Measurements from ENCODE around the gene ALDH1L1. TPM values are rescaled to one million over a fixed set of nuclear protein-coding genes. Genes with fewer than 3 reads are reported as not detected.

The ALDH1L1 gene
- total and polyA plus RNA-seq, 2 of the 13 experiments (the other 11 are each of a cell fraction or from before 2014, with no cell fraction given) = 11.2 to 28.7 TPM

DNA sequence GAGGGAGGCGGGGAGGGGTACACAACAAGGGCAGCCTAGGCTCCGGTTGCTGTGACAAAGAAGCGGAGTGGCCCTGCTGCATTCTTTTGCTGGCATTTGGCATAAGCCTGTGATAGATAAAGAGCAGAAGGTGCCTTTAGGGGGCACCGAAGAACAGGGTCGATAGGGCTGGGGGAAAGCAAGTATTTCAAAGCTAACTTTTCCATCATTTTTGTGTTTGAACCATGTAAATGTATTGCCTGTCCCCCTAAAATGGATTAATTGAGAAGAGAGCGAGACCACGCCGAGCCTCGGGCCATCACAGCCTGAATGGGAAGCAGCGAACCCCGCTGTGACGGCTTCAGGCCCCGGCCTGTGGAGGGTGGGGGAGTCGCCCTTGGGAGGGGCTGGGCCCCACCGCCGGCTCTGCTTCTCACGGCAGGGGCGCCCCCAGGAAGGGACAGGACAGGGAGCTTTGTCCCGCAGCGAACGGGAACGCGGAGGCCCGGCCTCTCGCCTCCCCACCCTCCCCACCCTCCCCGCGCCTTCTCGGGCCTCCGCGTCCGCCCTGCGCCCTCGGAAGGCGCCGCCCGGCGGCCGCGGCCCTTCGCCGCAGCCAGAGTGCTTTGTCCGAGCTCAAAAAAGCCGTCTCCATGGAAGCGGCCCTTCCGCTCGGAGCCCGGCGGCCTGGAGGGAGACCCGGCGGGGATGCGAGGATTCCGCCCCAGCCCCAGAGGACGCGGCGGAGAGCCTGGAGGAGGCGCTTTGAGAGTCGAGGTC, 32.4 kb upstream of the ALDH1L1 start (continued):
- TF ChIP-seq ZNF546 (CRISPR knock-in tag; conservative IDR thresholded peaks at IDR 0.05) (no peak), SAP130 (CRISPR knock-in tag; IDR thresholded peaks at IDR 0.05; ENCODE audit: low read depth) (peak; percentile 39; the same call in 1 of the 2 replicates), TAF1 (CRISPR knock-in tag; IDR thresholded peaks at IDR 0.05) (no peak), ZNF30 (CRISPR knock-in tag; IDR thresholded peaks at IDR 0.05) (no peak), SP5 (CRISPR knock-in tag; IDR thresholded peaks at IDR 0.05; ENCODE audit: borderline replicate concordance, low read depth) (no peak), SP2 (CRISPR knock-in tag; IDR thresholded peaks at IDR 0.05) (no peak), KLF9 (CRISPR knock-in tag; IDR thresholded peaks at IDR 0.05; ENCODE audit: low read depth) (no peak), MTERF4 (CRISPR knock-in tag; IDR thresholded peaks at IDR 0.05) (peak; percentile 70; the same call in 1 of the 2 replicates), ZFP1 (CRISPR knock-in tag; IDR thresholded peaks at IDR 0.05) (no peak), SRSF9 (IDR thresholded peaks at IDR 0.05; ENCODE audit: borderline replicate concordance, insufficient read depth, low read depth, low read length, poor library complexity, severe bottlenecking) (no peak), MXI1 (IDR thresholded peaks at IDR 0.05; ENCODE audit: borderline replicate concordance, low read depth, low read length) (no peak), ZNF850 (CRISPR knock-in tag; conservative IDR thresholded peaks at IDR 0.05) (no peak), GLMP (CRISPR knock-in tag; IDR thresholded peaks at IDR 0.05; ENCODE audit: borderline replicate concordance) (no peak), HES4 (CRISPR knock-in tag; IDR thresholded peaks at IDR 0.05; ENCODE audit: borderline replicate concordance) (no peak), ZFP36L1 (CRISPR knock-in tag; IDR thresholded peaks at IDR 0.05) (no peak), GTF3A (CRISPR knock-in tag; conservative IDR thresholded peaks at IDR 0.05) (no peak), ZNF431 (CRISPR knock-in tag; IDR thresholded peaks at IDR 0.05; ENCODE audit: borderline replicate concordance, low read depth) (no peak), THAP11 (CRISPR knock-in tag; IDR thresholded peaks at IDR 0.05) (0 out of 2 replicates have a peak, but pooled peaks have one; percentile 22), ZNF782 (CRISPR knock-in tag; IDR thresholded peaks at IDR 0.05; ENCODE audit: borderline replicate concordance) (no peak), TRIM24 (CRISPR knock-in tag; IDR thresholded peaks at IDR 0.05) (no peak), ZNF598 (CRISPR knock-in tag; IDR thresholded peaks at IDR 0.05; ENCODE audit: borderline replicate concordance) (no peak), ZNF331 (CRISPR knock-in tag; IDR thresholded peaks at IDR 0.05) (no peak), SUZ12 (IDR thresholded peaks at IDR 0.05; ENCODE audit: low read depth, low read length) (no peak), ZNF616 (CRISPR knock-in tag; IDR thresholded peaks at IDR 0.05; ENCODE audit: low read depth) (no peak)
- TF ChIP-seq, protein P1, sequence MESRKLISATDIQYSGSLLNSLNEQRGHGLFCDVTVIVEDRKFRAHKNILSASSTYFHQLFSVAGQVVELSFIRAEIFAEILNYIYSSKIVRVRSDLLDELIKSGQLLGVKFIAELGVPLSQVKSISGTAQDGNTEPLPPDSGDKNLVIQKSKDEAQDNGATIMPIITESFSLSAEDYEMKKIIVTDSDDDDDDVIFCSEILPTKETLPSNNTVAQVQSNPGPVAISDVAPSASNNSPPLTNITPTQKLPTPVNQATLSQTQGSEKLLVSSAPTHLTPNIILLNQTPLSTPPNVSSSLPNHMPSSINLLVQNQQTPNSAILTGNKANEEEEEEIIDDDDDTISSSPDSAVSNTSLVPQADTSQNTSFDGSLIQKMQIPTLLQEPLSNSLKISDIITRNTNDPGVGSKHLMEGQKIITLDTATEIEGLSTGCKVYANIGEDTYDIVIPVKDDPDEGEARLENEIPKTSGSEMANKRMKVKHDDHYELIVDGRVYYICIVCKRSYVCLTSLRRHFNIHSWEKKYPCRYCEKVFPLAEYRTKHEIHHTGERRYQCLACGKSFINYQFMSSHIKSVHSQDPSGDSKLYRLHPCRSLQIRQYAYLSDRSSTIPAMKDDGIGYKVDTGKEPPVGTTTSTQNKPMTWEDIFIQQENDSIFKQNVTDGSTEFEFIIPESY (CRISPR knock-in tag; IDR thresholded peaks at IDR 0.05) = 0 out of 2 replicates have a peak, but pooled peaks have one; percentile 9
- TF ChIP-seq, protein P2, sequence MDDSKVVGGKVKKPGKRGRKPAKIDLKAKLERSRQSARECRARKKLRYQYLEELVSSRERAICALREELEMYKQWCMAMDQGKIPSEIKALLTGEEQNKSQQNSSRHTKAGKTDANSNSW (CRISPR knock-in tag; IDR thresholded peaks at IDR 0.05; ENCODE audit: borderline replicate concordance) = no peak

Data from HepG2 (cell line).